ENCODE measurements around the gene SRPK2. TPM values are rescaled to one million over a fixed set of nuclear protein-coding genes. Genes with fewer than 3 reads are reported as not detected.

Gene SRPK2
- total and polyA plus RNA-seq, 7 donors = 12.0 to 57.6 (median 42.9) TPM

- Histone ChIP-seq H3K27me3 (no peaks in the 10 kb centered on the region), H3K4me3 (no peak overlapping the region), H3K36me3 (no peaks in the 10 kb centered on the region), H3K4me1 (peaks cover 0 to 21% (median 13%) of the 10 kb centered on the region in 4 donors), H3K27ac (no peak overlapping the region), H3K9me3 (no peaks in the 10 kb centered on the region)
- intact Hi-C loops (cut with DNase I) = no loop called here
- no peak for TF ChIP-seq EP300 (IDR thresholded peaks at IDR 0.05)
- TF ChIP-seq, protein P1, sequence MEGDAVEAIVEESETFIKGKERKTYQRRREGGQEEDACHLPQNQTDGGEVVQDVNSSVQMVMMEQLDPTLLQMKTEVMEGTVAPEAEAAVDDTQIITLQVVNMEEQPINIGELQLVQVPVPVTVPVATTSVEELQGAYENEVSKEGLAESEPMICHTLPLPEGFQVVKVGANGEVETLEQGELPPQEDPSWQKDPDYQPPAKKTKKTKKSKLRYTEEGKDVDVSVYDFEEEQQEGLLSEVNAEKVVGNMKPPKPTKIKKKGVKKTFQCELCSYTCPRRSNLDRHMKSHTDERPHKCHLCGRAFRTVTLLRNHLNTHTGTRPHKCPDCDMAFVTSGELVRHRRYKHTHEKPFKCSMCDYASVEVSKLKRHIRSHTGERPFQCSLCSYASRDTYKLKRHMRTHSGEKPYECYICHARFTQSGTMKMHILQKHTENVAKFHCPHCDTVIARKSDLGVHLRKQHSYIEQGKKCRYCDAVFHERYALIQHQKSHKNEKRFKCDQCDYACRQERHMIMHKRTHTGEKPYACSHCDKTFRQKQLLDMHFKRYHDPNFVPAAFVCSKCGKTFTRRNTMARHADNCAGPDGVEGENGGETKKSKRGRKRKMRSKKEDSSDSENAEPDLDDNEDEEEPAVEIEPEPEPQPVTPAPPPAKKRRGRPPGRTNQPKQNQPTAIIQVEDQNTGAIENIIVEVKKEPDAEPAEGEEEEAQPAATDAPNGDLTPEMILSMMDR (IDR thresholded peaks at IDR 0.05) = no peak
- WGBS, 2 donors = 86 to 90% methylated on average over 9 of the region's 9 CpGs
- DNase-seq = no peak
Measured at GRCh38 chr7:105204520-105204919, 184.2 kb downstream of the SRPK2 start.

- 79 to 80% methylated on average over 3 of the region's 3 CpGs for WGBS, 2 donors
Measured at GRCh38 chr7:105202616-105203015, 186.1 kb downstream of the SRPK2 start.

GRCh38 chr7:105199386-105199785 is 189.3 kb downstream of the SRPK2 start:
- H3K4me3 ChIP-seq = no peak overlapping the region
- H3K36me3 ChIP-seq = no peaks in the 10 kb centered on the region
- H3K4me1 ChIP-seq = peaks cover 0 to 24% (median 16%) of the 10 kb centered on the region in 4 donors
- DNase-seq = no peak
- no peaks in the 10 kb centered on the region for H3K27me3 ChIP-seq
- no peaks in the 10 kb centered on the region for H3K9me3 ChIP-seq
- H3K27ac ChIP-seq = no peak overlapping the region
- 92 to 96% methylated on average over 1 of the region's 1 CpG for WGBS, 2 donors
- intact Hi-C loops (cut with DNase I) = no loop called here
- TF ChIP-seq POLR2A (IDR thresholded peaks at IDR 0.05) = no peak

More at GRCh38 chr7:105202616-105203015, 186.1 kb downstream of the SRPK2 start:
- TF ChIP-seq POLR2AphosphoS5 (IDR thresholded peaks at IDR 0.05) (no peak), POLR2A (IDR thresholded peaks at IDR 0.05) (no peak)
- TF ChIP-seq, protein P1 (IDR thresholded peaks at IDR 0.05) = no peak
- no peaks in the 10 kb centered on the region for H3K27me3 ChIP-seq
- peak overlapping the region in 1 of 4 donors; percentile 0 for H3K4me3 ChIP-seq
- intact Hi-C loops (cut with DNase I) = no loop called here
- H3K36me3 ChIP-seq = no peaks in the 10 kb centered on the region
- H3K27ac ChIP-seq = peak overlapping the region in 2 of 4 donors; percentile 32 to 55
- peaks cover 0 to 21% (median 18%) of the 10 kb centered on the region in 4 donors for H3K4me1 ChIP-seq
- H3K9me3 ChIP-seq = no peaks in the 10 kb centered on the region
- no peak for DNase-seq

- Histone ChIP-seq H3K27ac (no peak overlapping the region), H3K27me3 (no peaks in the 10 kb centered on the region), H3K9me3 (no peaks in the 10 kb centered on the region), H3K4me3 (no peak overlapping the region), H3K4me1 (peaks cover 0 to 21% (median 14%) of the 10 kb centered on the region in 4 donors), H3K36me3 (no peaks in the 10 kb centered on the region)
- intact Hi-C loops (cut with DNase I) = no loop called here
- no peak for DNase-seq
- whole genome bisulfite sequencing, 2 donors = 67 to 80% methylated on average over 2 of the region's 2 CpGs
- TF ChIP-seq, protein P1 (IDR thresholded peaks at IDR 0.05) = no peak
- TF ChIP-seq POLR2A (IDR thresholded peaks at IDR 0.05) (no peak), EP300 (IDR thresholded peaks at IDR 0.05) (no peak), POLR2AphosphoS5 (IDR thresholded peaks at IDR 0.05) (no peak)
Measured at GRCh38 chr7:105198223-105198622, 190.5 kb downstream of the SRPK2 start.

GRCh38 chr7:105196473-105196872 is 192.2 kb downstream of the SRPK2 start:
- TF ChIP-seq, protein P1 (IDR thresholded peaks at IDR 0.05) = no peak
- TF ChIP-seq POLR2A (IDR thresholded peaks at IDR 0.05) (no peak), EP300 (IDR thresholded peaks at IDR 0.05) (no peak), POLR2AphosphoS5 (IDR thresholded peaks at IDR 0.05) (no peak)
- no peaks in the 10 kb centered on the region for H3K27me3 ChIP-seq
- no peak overlapping the region for H3K4me3 ChIP-seq
- DNase-seq = no peak
- no peak overlapping the region for H3K27ac ChIP-seq
- H3K9me3 ChIP-seq = no peaks in the 10 kb centered on the region
- WGBS, 2 donors = 93 to 95% methylated on average over 7 of the region's 7 CpGs
- H3K4me1 ChIP-seq = peaks cover 0 to 11% (median 6%) of the 10 kb centered on the region in 4 donors
- intact Hi-C loops (cut with DNase I) = no loop called here
- no peaks in the 10 kb centered on the region for H3K36me3 ChIP-seq

All from sigmoid colon (tissue), 7 donors.